CD14-positive monocyte (primary cell): ENCODE results near the gene RUFY1. TPM values are rescaled to one million over a fixed set of nuclear protein-coding genes. Genes with fewer than 3 reads are reported as not detected.
A peak's percentile ranks its signal among the peaks of the same experiment; 100 is the strongest.

Source experiments
- DNase-seq, 3 donors: peaks; one replicate each; pipeline ENCODE4 v3.0.0-alpha.2; 2011 to 2022
- H2AFZ ChIP-seq: 2 replicates; pipeline ENCODE4 v1.6.0; 2012; ENCODE audit warnings: mild to moderate bottlenecking, low read depth, low read length, inconsistent platforms; ENCODE audit not compliant: insufficient read depth, poor library complexity, severe bottlenecking
- H3K27ac ChIP-seq, 2 donors: 1 replicate in 1 of 2; 2 replicates in 1 of 2; pipeline ENCODE4 v1.5.1; 2012 to 2013; ENCODE audit warnings: low read length in 2 of 2, control low read depth in 1 of 2, inconsistent platforms in 1 of 2, low read depth in 1 of 2, mild to moderate bottlenecking in 1 of 2
- H3K27me3 ChIP-seq, 2 donors: one replicate each; pipeline versions ENCODE4 v1.6.0 to v1.6.1; 2011 to 2013; ENCODE audit warnings: low read length in 2 of 2; ENCODE audit not compliant: control insufficient read depth in 2 of 2, insufficient read depth in 2 of 2
- H3K36me3 ChIP-seq, 2 donors: replicated peaks in 1 of 2; 1 replicate in 1 of 2; 2 replicates in 1 of 2; pipeline versions ENCODE4 v1.5.1 to v1.6.1; 2012 to 2013; ENCODE audit warnings: low read length in 2 of 2, control low read depth in 1 of 2, inconsistent platforms in 1 of 2, mild to moderate bottlenecking in 1 of 2; ENCODE audit not compliant: insufficient read depth in 2 of 2, control insufficient read depth in 1 of 2
- H3K4me1 ChIP-seq, 2 donors: 1 replicate in 1 of 2; 2 replicates in 1 of 2; pipeline versions ENCODE4 v1.5.1 to v1.6.1; 2012 to 2013; ENCODE audit warnings: low read length in 2 of 2, control low read depth in 1 of 2, inconsistent platforms in 1 of 2, mild to moderate bottlenecking in 1 of 2, moderate library complexity in 1 of 2; ENCODE audit not compliant: insufficient read depth in 2 of 2, control insufficient read depth in 1 of 2
- H3K4me2 ChIP-seq: replicated peaks from 2 replicates; pipeline ENCODE3; 2012; ENCODE audit warnings: low read length, moderate library complexity, mild to moderate bottlenecking; ENCODE audit not compliant: poor library complexity, severe bottlenecking; ENCODE audit errors: extremely low read depth
- H3K4me3 ChIP-seq, 3 experiments: fragments of 200-600 bp in 1 of 3; sonication (generic) in 1 of 3; replicated peaks in 1 of 3; 1 replicate in 2 of 3; 2 replicates in 1 of 3; pipeline ENCODE4 v1.5.1; 2011 to 2013; ENCODE audit warnings: low read length in 3 of 3, mild to moderate bottlenecking in 3 of 3, control low read depth in 2 of 3, low read depth in 2 of 3, inconsistent platforms in 1 of 3, moderate library complexity in 1 of 3
- H3K79me2 ChIP-seq: 2 replicates; pipeline ENCODE4 v1.6.0; 2012; ENCODE audit warnings: mild to moderate bottlenecking, control low read depth, inconsistent platforms, low read length, moderate library complexity; ENCODE audit not compliant: insufficient read depth
- H3K9ac ChIP-seq: 2 replicates; pipeline ENCODE4 v1.6.0; 2017; ENCODE audit warnings: low read length, mild to moderate bottlenecking; ENCODE audit not compliant: insufficient read depth, poor library complexity, severe bottlenecking
- H3K9me3 ChIP-seq, 2 donors: replicated peaks in 1 of 2; 1 replicate in 1 of 2; 2 replicates in 1 of 2; pipeline versions ENCODE4 v1.5.1 to v1.6.1; 2012 to 2013; ENCODE audit warnings: low read length in 2 of 2, control low read depth in 1 of 2; ENCODE audit not compliant: control insufficient read depth in 1 of 2, insufficient read depth in 1 of 2
- H4K20me1 ChIP-seq: 2 replicates; pipeline ENCODE4 v1.6.0; 2012; ENCODE audit warnings: mild to moderate bottlenecking, low read length, control low read depth, moderate library complexity; ENCODE audit not compliant: insufficient read depth
- H3K27ac Mint-ChIP-seq, 7 donors: one replicate each; pipeline ENCODE4 v1.8.0; 2020; ENCODE audit warnings: mild to moderate bottlenecking in 7 of 7, mixed read lengths in 7 of 7, moderate library complexity in 6 of 7, inconsistent platforms in 2 of 7
- H3K27me3 Mint-ChIP-seq, 3 donors: one replicate each; pipeline ENCODE4 v1.8.0; 2021 to 2022; ENCODE audit warnings: low read depth in 3 of 3, mild to moderate bottlenecking in 3 of 3, mixed read lengths in 3 of 3, moderate library complexity in 3 of 3, inconsistent platforms in 1 of 3
- H3K36me3 Mint-ChIP-seq, 2 donors: one replicate each; pipeline ENCODE4 v1.8.0; 2020; ENCODE audit warnings: mixed read lengths in 2 of 2, inconsistent platforms in 1 of 2, mild to moderate bottlenecking in 1 of 2
- H3K4me1 Mint-ChIP-seq: one replicate; pipeline ENCODE4 v1.8.0; 2020; ENCODE audit warnings: mild to moderate bottlenecking, mixed read lengths
- H3K4me3 Mint-ChIP-seq, 2 donors: one replicate each; pipeline ENCODE4 v1.8.0; 2020; ENCODE audit warnings: mild to moderate bottlenecking in 2 of 2, mixed read lengths in 2 of 2, moderate library complexity in 1 of 2
- H3K9me3 Mint-ChIP-seq, 7 donors: one replicate each; pipeline ENCODE4 v1.8.0; 2020 to 2022; ENCODE audit warnings: mixed read lengths in 7 of 7, mild to moderate bottlenecking in 6 of 7, moderate library complexity in 6 of 7, inconsistent platforms in 2 of 7
- CTCF ChIP-seq: fragments of 200-600 bp; IDR thresholded peaks from one replicate; pipeline ENCODE4 v1.8.0; 2022; ENCODE audit warnings: antibody characterized with exemption, mild to moderate bottlenecking
- WGBS: methylation state at CpG from one replicate; pipeline ENCODE4 v1.1.5; 2013; ENCODE audit warnings: missing lambda C conversion rate; ENCODE audit not compliant: insufficient coverage; 5-methylcytosine and 5-hydroxymethylcytosine counted together
- intact Hi-C, 2 donors: fragments of 100-400 bp; cut with micrococcal nuclease; formaldehyde crosslinking; loops; one replicate each; pipeline versions ENCODE4 v1.15.0 to v1.15.1; 2023
- polyA plus RNA-seq, 3 donors: library from polyadenylated mRNA; depleted of rRNA in 1 of 3; unstranded in 2 of 3; stranded (reverse) in 1 of 3; fragments of 300-500 nt in 2 of 3; fragments of >200 nt in 1 of 3; fragmentation: Illumina TruSeq in 2 of 3; gene quantifications; 1 replicate in 2 of 3; 2 replicates in 1 of 3; pipeline ENCODE4 v1.2.3, GENCODE V29; 2012 to 2021

RUFY1 gene
- polyA plus RNA-seq, 3 donors, result 26.9 to 29.3 (median 28.8) TPM

GRCh38 chr5:179553006-179553405 is 2.7 kb downstream of the RUFY1 start:
- H3K4me3 ChIP-seq, result no peak overlapping the region
- no CpG with 5 or more reads among the region's 4 CpGs for whole genome bisulfite sequencing
- intact Hi-C loops, result loop anchor here (10.0 kb wide), 2 partner anchors 72 to 928 kb away; partner anchors contain the start of genes CLK4 (in 1 of the 2) and HNRNPH1 (in 1 of the 2)

GRCh38 chr5:179553875-179554274 is 3.5 kb downstream of the RUFY1 start:
- DNase-seq, result peak in 1 of 3 donors; percentile 53
- H3K27me3 ChIP-seq, result no peaks in the 10 kb centered on the region
- peaks cover 5 to 14% of the 10 kb centered on the region in 2 donors for H3K36me3 Mint-ChIP-seq
- H3K36me3 ChIP-seq, result no peaks in the 10 kb centered on the region
- H3K4me1 ChIP-seq, result peaks cover 23 to 44% of the 10 kb centered on the region in 2 donors
- no peak overlapping the region for H2AFZ ChIP-seq
- no peak for TF ChIP-seq CTCF
- no peak overlapping the region for H3K4me2 ChIP-seq
- intact Hi-C loops, result loop anchor here (10.0 kb wide), 2 partner anchors 71 to 929 kb away; partner anchors contain the start of genes CLK4 (in 1 of the 2) and HNRNPH1 (in 1 of the 2)
- H3K79me2 ChIP-seq, result peaks cover 81% of the 10 kb centered on the region
- H3K9ac ChIP-seq, result no peak overlapping the region
- H3K9me3 Mint-ChIP-seq, result peaks cover 0 to 3% (median 0%) of the 10 kb centered on the region in 7 donors
- H3K27ac ChIP-seq, result peak overlapping the region in 1 of 2 donors; percentile 27
- no peaks in the 10 kb centered on the region for H3K9me3 ChIP-seq
- peaks cover 37% of the 10 kb centered on the region for H3K4me1 Mint-ChIP-seq
- no peak overlapping the region for H3K4me3 ChIP-seq
- peak overlapping the region in 6 of 7 donors; percentile 24 to 78 (median 64) for H3K27ac Mint-ChIP-seq
- H3K4me3 Mint-ChIP-seq, result no peak overlapping the region
- 98% methylated on average over 4 of the region's 7 CpGs for WGBS
- H4K20me1 ChIP-seq, result peaks cover 29% of the 10 kb centered on the region
- H3K27me3 Mint-ChIP-seq, result no peaks in the 10 kb centered on the region

More at GRCh38 chr5:179553006-179553405, 2.7 kb downstream of the RUFY1 start:
- Histone ChIP-seq H4K20me1 (peaks cover 29% of the 10 kb centered on the region), H3K4me2 (no peak overlapping the region), H3K9me3 (no peaks in the 10 kb centered on the region), H2AFZ (no peak overlapping the region), H3K27me3 (no peaks in the 10 kb centered on the region), H3K9ac (no peak overlapping the region), H3K27ac (no peak overlapping the region), H3K79me2 (peaks cover 72% of the 10 kb centered on the region), H3K4me1 (peaks cover 21 to 40% of the 10 kb centered on the region in 2 donors), H3K36me3 (no peaks in the 10 kb centered on the region)
- H3K36me3 Mint-ChIP-seq, result peaks cover 5 to 14% of the 10 kb centered on the region in 2 donors
- peaks cover 31% of the 10 kb centered on the region for H3K4me1 Mint-ChIP-seq
- no peak overlapping the region for H3K27ac Mint-ChIP-seq
- no peak for DNase-seq
- TF ChIP-seq CTCF, result no peak
- no peaks in the 10 kb centered on the region for H3K9me3 Mint-ChIP-seq
- no peak overlapping the region for H3K4me3 Mint-ChIP-seq
- no peaks in the 10 kb centered on the region for H3K27me3 Mint-ChIP-seq
